WTC11 (cell line): ENCODE results near the gene CD247. TPM values are rescaled to one million over a fixed set of nuclear protein-coding genes. Genes with fewer than 3 reads are reported as not detected.

Experiments
- ATAC-seq: fragments of 200-7000 bp; cut with Tn5 transposase; 2 replicates; pipeline ENCODE4 v1.10.0; 2021; ENCODE audit warnings: mild to moderate bottlenecking, moderate library complexity
- CTCF ChIA-PET: fragments of 300-600 bp; sonication (Branson Sonifier 250); formaldehyde crosslinking; loops from one replicate; lab custom pipeline; 2021; ENCODE audit warnings: antibody characterized with exemption; lab: Charles Lee
- POLR2A ChIA-PET: fragments of 350-600 bp; sonication (Branson Sonifier 250); formaldehyde crosslinking; loops from one replicate; lab custom pipeline; 2021; ENCODE audit warnings: antibody characterized with exemption; lab: Charles Lee
- DNase-seq: peaks from one replicate; pipeline ENCODE4 v3.0.0; 2021; ENCODE audit warnings: low spot score
- H3K27ac Mint-ChIP-seq: 2 replicates; pipeline ENCODE4 v1.8.0; 2021; ENCODE audit warnings: mixed read lengths
- H3K27me3 Mint-ChIP-seq: 2 replicates; pipeline ENCODE4 v1.8.0; 2021; ENCODE audit warnings: low read depth, mild to moderate bottlenecking, moderate library complexity, mixed read lengths
- H3K36me3 Mint-ChIP-seq: 2 replicates; pipeline ENCODE4 v1.8.0; 2021; ENCODE audit warnings: mixed read lengths
- H3K4me1 Mint-ChIP-seq: 2 replicates; pipeline ENCODE4 v1.8.0; 2022; ENCODE audit warnings: mixed read lengths
- H3K4me3 Mint-ChIP-seq: 2 replicates; pipeline ENCODE4 v1.8.0; 2021; ENCODE audit warnings: mild to moderate bottlenecking, moderate library complexity, mixed read lengths
- H3K9me3 Mint-ChIP-seq: 2 replicates; pipeline ENCODE4 v1.8.0; 2021; ENCODE audit warnings: mixed read lengths
- AR ChIP-seq: fragments of 250-450 bp; sonication (Bioruptor Pico); IDR thresholded peaks from 2 replicates; pipeline ENCODE4 v1.9.0; 2021; ENCODE audit warnings: mild to moderate bottlenecking
- CBFB ChIP-seq: sonication (generic); formaldehyde crosslinking; IDR thresholded peaks from 2 replicates; pipeline ENCODE4 v1.8.1; 2022; ENCODE audit warnings: mild to moderate bottlenecking, low read depth, missing genetic modification reagents
- CREM ChIP-seq: sonication (generic); formaldehyde crosslinking; IDR thresholded peaks from 2 replicates; pipeline ENCODE4 v1.8.1; 2022; ENCODE audit warnings: mild to moderate bottlenecking, missing genetic modification reagents, moderate library complexity
- GRHL2 ChIP-seq: fragments of 250-450 bp; sonication (Bioruptor Pico); IDR thresholded peaks from 2 replicates; pipeline ENCODE4 v1.8.0; 2022; ENCODE audit warnings: mild to moderate bottlenecking, moderate library complexity; ENCODE audit not compliant: insufficient replicate concordance, severe bottlenecking
- HMGXB4 ChIP-seq: sonication (generic); formaldehyde crosslinking; IDR thresholded peaks from 2 replicates; pipeline ENCODE4 v1.8.1; 2023; ENCODE audit warnings: mild to moderate bottlenecking, moderate library complexity, missing genetic modification reagents
- JUN ChIP-seq: sonication (generic); formaldehyde crosslinking; IDR thresholded peaks from 2 replicates; pipeline ENCODE4 v1.8.0; 2023; ENCODE audit warnings: mild to moderate bottlenecking, missing genetic modification reagents
- NFATC4 ChIP-seq: fragments of 250-450 bp; sonication (Bioruptor Pico); IDR thresholded peaks from 2 replicates; pipeline ENCODE4 v1.9.0; 2021; ENCODE audit warnings: mild to moderate bottlenecking
- NFE2L1 ChIP-seq: sonication (generic); formaldehyde crosslinking; IDR thresholded peaks from 2 replicates; pipeline ENCODE4 v1.8.1; 2023; ENCODE audit warnings: missing genetic modification reagents
- NR3C1 ChIP-seq: sonication (generic); formaldehyde crosslinking; conservative IDR thresholded peaks from 2 replicates; pipeline ENCODE4 v1.8.1; 2023; ENCODE audit warnings: low read depth, mild to moderate bottlenecking, missing genetic modification reagents
- PRRX2 ChIP-seq: fragments of 250-450 bp; sonication (Bioruptor Pico); IDR thresholded peaks from 2 replicates; pipeline ENCODE4 v1.8.0; 2021; ENCODE audit warnings: mild to moderate bottlenecking
- RORB ChIP-seq: fragments of 250-450 bp; sonication (Bioruptor Pico); IDR thresholded peaks from 2 replicates; pipeline ENCODE4 v1.9.0; 2021; ENCODE audit warnings: mild to moderate bottlenecking
- SMAD3 ChIP-seq: sonication (generic); formaldehyde crosslinking; IDR thresholded peaks from 2 replicates; pipeline ENCODE4 v1.8.0; 2022; ENCODE audit warnings: missing genetic modification reagents, mild to moderate bottlenecking, borderline replicate concordance
- SP1 ChIP-seq: sonication (generic); formaldehyde crosslinking; conservative IDR thresholded peaks from 2 replicates; pipeline ENCODE4 v1.8.1; 2022; ENCODE audit warnings: missing genetic modification reagents
- ZNF121 ChIP-seq: sonication (generic); formaldehyde crosslinking; IDR thresholded peaks from 2 replicates; pipeline ENCODE4 v1.8.0; 2023; ENCODE audit warnings: missing genetic modification reagents
- ZNF138 ChIP-seq: sonication (generic); formaldehyde crosslinking; conservative IDR thresholded peaks from 2 replicates; pipeline ENCODE4 v1.8.1; 2022; ENCODE audit warnings: mild to moderate bottlenecking, moderate library complexity, missing genetic modification reagents
- total RNA-seq: library from RNA; stranded (reverse); gene quantifications from 3 replicates; pipeline ENCODE4 v1.2.3, GENCODE V29; 2021
- TF ChIP-seq, protein P1 (sequence below): fragments of 250-450 bp; sonication (Bioruptor Pico); conservative IDR thresholded peaks from 2 replicates; pipeline ENCODE4 v1.9.0; 2021; ENCODE audit warnings: mild to moderate bottlenecking
- TF ChIP-seq, protein P2 (sequence below): sonication (generic); formaldehyde crosslinking; conservative IDR thresholded peaks from 2 replicates; pipeline ENCODE4 v1.8.1; 2022; ENCODE audit warnings: mild to moderate bottlenecking, missing genetic modification reagents
- TF ChIP-seq, protein P3 (sequence below): sonication (generic); formaldehyde crosslinking; IDR thresholded peaks from 2 replicates; pipeline ENCODE4 v1.8.0; 2022; ENCODE audit warnings: mild to moderate bottlenecking, missing genetic modification reagents

CD247 gene
- total RNA-seq, 1 experiment from 2014 or later, result 1.8 TPM

- ATAC-seq, result no peak
- H3K27me3 Mint-ChIP-seq, result peaks cover 34% of the 10 kb centered on the region
- TF ChIP-seq NFATC4 (CRISPR knock-in tag), result no peak
- TF ChIP-seq ZNF121, result no peak
- no peak for TF ChIP-seq NFE2L1 (CRISPR knock-in tag)
- TF ChIP-seq CREM (CRISPR knock-in tag), result no peak
- TF ChIP-seq NR3C1 (CRISPR knock-in tag), result no peak
- TF ChIP-seq SP1, result no peak
- no peak for TF ChIP-seq PRRX2
- no peak for TF ChIP-seq ZNF138 (CRISPR knock-in tag)
- TF ChIP-seq, protein P1, sequence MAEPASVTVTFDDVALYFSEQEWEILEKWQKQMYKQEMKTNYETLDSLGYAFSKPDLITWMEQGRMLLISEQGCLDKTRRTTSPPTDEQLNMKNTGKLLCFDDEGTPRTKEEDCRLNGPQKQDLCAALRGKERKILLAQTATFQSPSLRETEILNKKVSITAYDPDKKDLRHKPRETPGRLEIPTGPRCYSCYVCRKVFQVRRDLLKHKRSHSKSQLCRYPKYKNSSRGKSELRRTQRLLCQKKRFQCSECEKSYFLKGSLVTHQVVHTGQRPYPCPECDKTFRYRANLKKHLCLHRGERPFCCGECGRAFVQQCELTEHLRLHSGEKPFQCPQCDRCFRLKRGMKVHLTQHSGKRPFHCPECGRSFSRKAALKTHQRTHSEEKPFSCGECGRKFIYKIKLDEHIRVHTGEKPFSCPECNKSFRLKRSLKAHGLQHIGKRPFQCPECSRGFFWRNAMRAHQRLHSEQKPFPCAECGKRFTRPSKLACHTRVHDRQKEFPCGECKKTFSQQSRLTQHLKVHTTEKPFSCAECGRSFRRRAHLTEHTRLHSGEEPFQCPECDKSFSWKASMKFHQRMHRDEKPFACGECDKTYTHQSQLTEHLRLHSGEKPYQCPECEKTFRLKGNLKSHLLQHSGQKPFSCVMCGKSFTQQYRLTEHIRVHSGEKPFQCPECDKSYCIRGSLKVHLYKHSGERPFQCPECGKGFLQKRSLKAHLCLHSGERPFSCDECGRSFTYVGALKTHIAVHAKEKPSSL (CRISPR knock-in tag), result no peak
- DNase-seq, result no peak
- no peaks in the 10 kb centered on the region for H3K36me3 Mint-ChIP-seq
- H3K4me3 Mint-ChIP-seq, result no peak overlapping the region
- H3K9me3 Mint-ChIP-seq, result peaks cover 3% of the 10 kb centered on the region; the same call in 1 of the 2 replicates
- CTCF ChIA-PET, result no interaction called here
- H3K4me1 Mint-ChIP-seq, result peaks cover 34% of the 10 kb centered on the region
- H3K27ac Mint-ChIP-seq, result no peak overlapping the region
- POLR2A ChIA-PET, result no interaction called here
Observed at GRCh38 chr1:167435484-167435883, 82.8 kb downstream of the CD247 start.

GRCh38 chr1:167434306-167434705, 84.0 kb downstream of the CD247 start:
- Mint-ChIP-seq H3K27ac (no peak overlapping the region), H3K36me3 (no peaks in the 10 kb centered on the region), H3K27me3 (peaks cover 22% of the 10 kb centered on the region), H3K4me3 (no peak overlapping the region), H3K9me3 (peaks cover 3% of the 10 kb centered on the region; the same call in 1 of the 2 replicates), H3K4me1 (peaks cover 39% of the 10 kb centered on the region)
- DNase-seq, result no peak
- no peak for ATAC-seq
- no peak for TF ChIP-seq JUN (CRISPR knock-in tag)
- no peak for TF ChIP-seq RORB (CRISPR knock-in tag)
- TF ChIP-seq, protein P2, sequence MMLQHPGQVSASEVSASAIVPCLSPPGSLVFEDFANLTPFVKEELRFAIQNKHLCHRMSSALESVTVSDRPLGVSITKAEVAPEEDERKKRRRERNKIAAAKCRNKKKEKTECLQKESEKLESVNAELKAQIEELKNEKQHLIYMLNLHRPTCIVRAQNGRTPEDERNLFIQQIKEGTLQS, result no peak
- no peak for TF ChIP-seq SMAD3 (CRISPR knock-in tag)
- no peak for TF ChIP-seq HMGXB4 (CRISPR knock-in tag)
- no peak for TF ChIP-seq AR (CRISPR knock-in tag)
- TF ChIP-seq CBFB (CRISPR knock-in tag), result no peak
- TF ChIP-seq GRHL2 (CRISPR knock-in tag), result no peak
- TF ChIP-seq NFATC4 (CRISPR knock-in tag), result no peak
- TF ChIP-seq, protein P3, sequence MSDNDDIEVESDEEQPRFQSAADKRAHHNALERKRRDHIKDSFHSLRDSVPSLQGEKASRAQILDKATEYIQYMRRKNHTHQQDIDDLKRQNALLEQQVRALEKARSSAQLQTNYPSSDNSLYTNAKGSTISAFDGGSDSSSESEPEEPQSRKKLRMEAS (CRISPR knock-in tag), result no peak
- ChIA-PET CTCF (no interaction called here), POLR2A (no interaction called here)
